ENCODE results near the gene TOMM20L. TPM values are rescaled to one million over a fixed set of nuclear protein-coding genes. Genes with fewer than 3 reads are reported as not detected.

Gene TOMM20L
- total RNA-seq, 1 donor from 2014 or later: not detected

GRCh38 chr14:58428118-58428683 lies 32.5 kb downstream of the TOMM20L start:
- H3K9me3 ChIP-seq (ENCODE audit: insufficient read depth, low read depth, low read length): no peaks in the 10 kb centered on the region

GRCh38 chr14:58430156-58430555 lies 34.4 kb downstream of the TOMM20L start:
- no peaks in the 10 kb centered on the region for H3K9me3 Mint-ChIP-seq (ENCODE audit: unreplicated experiment)
- Histone ChIP-seq H3K4me2 (ENCODE audit: low read length) (peak overlapping the region; percentile 88), H3K36me3 (ENCODE audit: insufficient read depth, low read length) (peaks cover 3% of the 10 kb centered on the region), H3K79me2 (ENCODE audit: insufficient read depth, low read length) (peaks cover 39% of the 10 kb centered on the region), H3K27me3 (ENCODE audit: insufficient read depth, low read length) (no peaks in the 10 kb centered on the region), H3K9me3 (ENCODE audit: insufficient read depth, low read depth, low read length) (no peaks in the 10 kb centered on the region), H4K20me1 (ENCODE audit: insufficient read depth, low read length) (no peaks in the 10 kb centered on the region), H3K9ac (ENCODE audit: low read length) (peak overlapping the region; percentile 97), H3K4me1 (ENCODE audit: insufficient read depth, low read length) (peaks cover 6% of the 10 kb centered on the region), H3K4me3 (ENCODE audit: insufficient read depth, low read depth, low read length) (no peak overlapping the region), H3K27ac (ENCODE audit: low read depth, low read length) (peak overlapping the region; percentile 17), H2AFZ (ENCODE audit: low read depth, low read length) (no peak overlapping the region)
- H3K27ac Mint-ChIP-seq (ENCODE audit: unreplicated experiment): no peak overlapping the region
- no peak for TF ChIP-seq EZH2 (IDR thresholded peaks at IDR 0.05; ENCODE audit: insufficient read depth, low read length)
- TF ChIP-seq CTCF (IDR thresholded peaks at IDR 0.05; ENCODE audit: insufficient read depth, low read depth, low read length): no peak
- peaks cover 6% of the 10 kb centered on the region for H3K4me1 Mint-ChIP-seq (ENCODE audit: low read depth, unreplicated experiment)
- peak; percentile 63 for DNase-seq (ENCODE audit: low read depth)
- H3K27me3 Mint-ChIP-seq (ENCODE audit: low read depth, unreplicated experiment): no peaks in the 10 kb centered on the region
- no peak for FAIRE-seq
- no peaks in the 10 kb centered on the region for H3K36me3 Mint-ChIP-seq (ENCODE audit: low read depth, unreplicated experiment)
- no peak overlapping the region for H3K4me3 Mint-ChIP-seq (ENCODE audit: unreplicated experiment)

More at GRCh38 chr14:58428118-58428683, 32.5 kb downstream of the TOMM20L start:
- FAIRE-seq (peak; percentile 50), DNase-seq (ENCODE audit: low read depth) (peak; percentile 59)
- H3K4me3 Mint-ChIP-seq (ENCODE audit: unreplicated experiment): peak overlapping the region; percentile 99
- Histone ChIP-seq H3K27ac (ENCODE audit: low read depth, low read length) (peak overlapping the region; percentile 98), H3K4me1 (ENCODE audit: insufficient read depth, low read length) (peaks cover 6% of the 10 kb centered on the region), H2AFZ (ENCODE audit: low read depth, low read length) (peak overlapping the region; percentile 59), H3K4me3 (ENCODE audit: insufficient read depth, low read depth, low read length) (peak overlapping the region; percentile 99), H3K9ac (ENCODE audit: low read length) (peak overlapping the region; percentile 97), H3K36me3 (ENCODE audit: insufficient read depth, low read length) (no peaks in the 10 kb centered on the region), H3K79me2 (ENCODE audit: insufficient read depth, low read length) (peaks cover 53% of the 10 kb centered on the region), H3K4me2 (ENCODE audit: low read length) (peak overlapping the region; percentile 88), H3K27me3 (ENCODE audit: insufficient read depth, low read length) (no peaks in the 10 kb centered on the region), H4K20me1 (ENCODE audit: insufficient read depth, low read length) (no peaks in the 10 kb centered on the region)
- peak overlapping the region; percentile 99 for H3K27ac Mint-ChIP-seq (ENCODE audit: unreplicated experiment)
- H3K36me3 Mint-ChIP-seq (ENCODE audit: low read depth, unreplicated experiment): no peaks in the 10 kb centered on the region
- no peaks in the 10 kb centered on the region for H3K27me3 Mint-ChIP-seq (ENCODE audit: low read depth, unreplicated experiment)
- no peak for TF ChIP-seq EZH2 (IDR thresholded peaks at IDR 0.05; ENCODE audit: insufficient read depth, low read length)
- no peak for TF ChIP-seq CTCF (IDR thresholded peaks at IDR 0.05; ENCODE audit: insufficient read depth, low read depth, low read length)
- H3K4me1 Mint-ChIP-seq (ENCODE audit: low read depth, unreplicated experiment): peaks cover 7% of the 10 kb centered on the region
- H3K9me3 Mint-ChIP-seq (ENCODE audit: unreplicated experiment): no peaks in the 10 kb centered on the region

GRCh38 chr14:58439476-58439875 lies 43.7 kb downstream of the TOMM20L start:
- Mint-ChIP-seq H3K4me3 (ENCODE audit: unreplicated experiment) (no peak overlapping the region), H3K27ac (ENCODE audit: unreplicated experiment) (no peak overlapping the region), H3K9me3 (ENCODE audit: unreplicated experiment) (no peaks in the 10 kb centered on the region), H3K4me1 (ENCODE audit: low read depth, unreplicated experiment) (no peaks in the 10 kb centered on the region), H3K36me3 (ENCODE audit: low read depth, unreplicated experiment) (no peaks in the 10 kb centered on the region), H3K27me3 (ENCODE audit: low read depth, unreplicated experiment) (no peaks in the 10 kb centered on the region)
- Histone ChIP-seq H3K36me3 (ENCODE audit: insufficient read depth, low read length) (peaks cover 13% of the 10 kb centered on the region), H3K9me3 (ENCODE audit: insufficient read depth, low read depth, low read length) (no peaks in the 10 kb centered on the region), H3K27me3 (ENCODE audit: insufficient read depth, low read length) (no peaks in the 10 kb centered on the region), H3K27ac (ENCODE audit: low read depth, low read length) (no peak overlapping the region), H4K20me1 (ENCODE audit: insufficient read depth, low read length) (no peaks in the 10 kb centered on the region), H3K4me3 (ENCODE audit: insufficient read depth, low read depth, low read length) (no peak overlapping the region), H3K9ac (ENCODE audit: low read length) (no peak overlapping the region), H3K4me2 (ENCODE audit: low read length) (no peak overlapping the region), H2AFZ (ENCODE audit: low read depth, low read length) (no peak overlapping the region), H3K4me1 (ENCODE audit: insufficient read depth, low read length) (no peaks in the 10 kb centered on the region), H3K79me2 (ENCODE audit: insufficient read depth, low read length) (no peaks in the 10 kb centered on the region)
- TF ChIP-seq EZH2 (IDR thresholded peaks at IDR 0.05; ENCODE audit: insufficient read depth, low read length) (no peak), CTCF (IDR thresholded peaks at IDR 0.05; ENCODE audit: insufficient read depth, low read depth, low read length) (no peak)
- no peak for FAIRE-seq
- DNase-seq (ENCODE audit: low read depth): no peak
